HL-60/S4 treated with phorbol 12-myristate 13-acetate at 8.2 ng/mL for 4 days and 3 days (cell line): ENCODE data around the gene DIP2B.
"Not testable (repeated sequence)": the region's sequence is repeated elsewhere in the genome, so short reads cannot be mapped to it uniquely, and the experiment has no call there.

Source experiments
- in situ Hi-C: fragments of 300-500 bp; cut with MboI; formaldehyde crosslinking; loops from 2 replicates; pipeline ENCODE4 v1.15.0; 2022; ENCODE audit warnings: low sequenced_read_pairs

The DIP2B gene

GRCh38 chr12:50662116-50662510 lies 157.3 kb downstream of the DIP2B start:
- in situ Hi-C loops, result no loop called here

- in situ Hi-C loops, result no loop called here
Observed at GRCh38 chr12:50665170-50665569, 160.4 kb downstream of the DIP2B start.

- in situ Hi-C loops, result no loop called here
Observed at GRCh38 chr12:50665609-50666008, 160.8 kb downstream of the DIP2B start.

DNA sequence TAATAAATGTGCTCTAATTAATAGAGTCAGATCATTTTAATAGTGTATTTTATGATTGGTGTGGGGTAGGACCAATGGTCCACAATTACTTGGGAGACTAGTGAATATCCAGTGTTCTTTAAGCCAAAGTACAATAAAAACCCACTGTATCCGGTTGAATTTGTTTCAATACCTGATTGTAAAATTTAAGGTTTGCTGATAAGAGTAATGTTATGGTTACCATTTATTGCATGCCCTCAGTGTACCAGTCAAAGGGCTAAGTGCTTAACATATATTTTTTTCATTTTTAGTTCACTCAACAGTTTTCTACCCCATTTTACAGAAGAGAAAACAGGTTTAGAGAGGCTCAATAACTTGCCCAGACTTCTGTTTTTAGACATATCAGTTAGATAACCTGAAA lies 161.2 kb downstream of the DIP2B start:
- in situ Hi-C loops, result no loop called here

DNA sequence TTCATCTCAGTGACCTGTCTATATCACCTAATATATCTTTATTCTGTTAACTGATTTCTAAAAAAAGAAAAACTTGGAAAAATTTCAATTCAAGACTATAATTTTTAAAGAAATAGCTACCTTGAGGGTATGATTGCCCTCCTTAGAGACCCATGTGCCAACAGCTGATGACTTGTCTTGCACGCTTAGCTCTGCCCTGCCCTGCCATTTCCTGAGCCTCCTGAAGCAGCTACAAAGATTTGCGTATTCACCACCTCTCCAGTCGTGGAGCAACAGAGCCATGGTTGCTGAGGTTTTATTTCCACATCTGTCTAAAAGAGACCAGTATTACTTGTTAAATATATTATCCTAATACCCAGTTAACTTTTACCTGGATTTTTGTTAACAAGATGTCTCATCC lies 167.4 kb downstream of the DIP2B start:
- in situ Hi-C loops, result no loop called here

DNA sequence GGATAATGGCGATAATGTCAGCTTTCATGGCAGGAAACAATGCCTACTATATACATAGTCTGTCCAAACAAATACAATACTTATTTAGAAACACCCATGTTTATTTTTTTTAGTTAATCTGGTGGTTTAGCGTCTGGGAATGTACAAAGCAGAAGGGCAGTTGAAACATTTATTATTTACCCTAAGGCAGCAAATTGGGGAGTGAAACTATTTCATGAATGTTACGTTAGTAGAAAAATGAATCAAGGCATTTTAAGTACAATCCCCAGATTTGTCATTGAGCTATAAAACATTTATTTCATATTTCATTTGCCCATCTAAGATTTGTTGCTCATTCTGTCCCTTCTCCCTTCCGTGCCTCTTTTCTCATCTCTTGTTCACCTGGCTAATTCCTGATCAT lies 172.0 kb downstream of the DIP2B start:
- in situ Hi-C loops, result no loop called here

GRCh38 chr12:50677858-50678257 lies 173.1 kb downstream of the DIP2B start:
- in situ Hi-C loops, result no loop called here

- in situ Hi-C loops, result no loop called here
Observed at GRCh38 chr12:50678650-50679365, 174.0 kb downstream of the DIP2B start.

DNA sequence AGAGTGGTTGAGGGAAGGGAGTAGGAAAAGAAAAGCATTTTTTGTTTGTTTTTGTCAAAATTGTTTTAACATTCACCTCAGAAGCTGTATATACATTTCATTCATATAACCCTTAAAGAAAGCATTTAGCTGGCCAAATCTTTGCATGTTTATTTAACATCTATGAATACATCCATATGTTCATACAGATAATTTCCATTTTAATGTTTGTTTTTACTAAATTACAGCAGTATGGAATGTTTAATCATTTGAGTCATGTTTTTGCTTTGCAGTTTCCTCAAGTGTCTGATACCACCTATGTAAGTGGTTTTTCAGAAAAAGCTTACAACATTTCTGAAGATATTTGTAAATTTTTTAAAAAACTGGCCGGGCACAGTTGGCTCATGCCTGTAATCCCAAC lies 174.8 kb downstream of the DIP2B start:
- in situ Hi-C loops, result no loop called here

DNA sequence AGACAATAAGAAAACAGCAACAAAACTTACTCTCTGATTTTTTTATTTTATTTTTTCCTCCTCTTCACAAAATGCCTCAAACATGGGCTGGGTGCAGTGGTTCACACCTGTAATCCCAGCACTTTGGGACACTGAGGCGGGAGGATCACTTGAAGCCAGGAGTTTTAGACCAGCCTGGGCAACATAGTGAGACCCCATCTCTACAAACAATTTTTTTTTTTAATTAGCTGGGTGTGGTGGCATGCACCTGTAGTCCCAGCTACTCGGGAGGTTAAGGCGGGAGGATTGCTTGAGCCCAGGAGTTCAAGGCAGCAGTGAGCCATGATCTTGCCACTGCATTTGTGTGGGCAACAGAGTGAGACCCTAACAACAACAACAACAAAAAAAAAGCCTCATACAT lies 176.3 kb downstream of the DIP2B start:
- in situ Hi-C loops, result not testable (repeated sequence)

- in situ Hi-C loops, result no loop called here
Observed at GRCh38 chr12:50685641-50686040, 180.9 kb downstream of the DIP2B start.

DNA sequence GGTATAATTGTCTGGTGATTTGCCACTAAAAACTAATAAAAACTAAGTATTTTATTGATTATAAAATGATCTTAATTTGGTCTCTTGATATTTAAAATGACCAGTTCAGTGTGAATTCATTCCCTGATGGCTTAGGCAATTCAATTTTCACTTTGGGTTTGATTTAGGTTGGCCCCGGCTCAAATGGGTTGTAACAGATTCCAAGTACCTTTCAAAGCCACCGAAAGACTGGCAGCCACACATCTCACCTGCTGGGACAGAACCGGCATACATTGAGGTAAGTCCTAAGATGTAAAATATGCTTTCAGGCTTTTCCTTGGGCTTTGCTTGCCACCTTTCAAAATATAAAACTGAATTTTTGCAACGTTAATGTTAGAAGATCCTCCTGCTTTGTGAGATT lies 181.6 kb downstream of the DIP2B start:
- in situ Hi-C loops, result no loop called here

- in situ Hi-C loops, result no loop called here
Observed at GRCh38 chr12:50686976-50687375, 182.2 kb downstream of the DIP2B start.

GRCh38 chr12:50689437-50689836 lies 184.7 kb downstream of the DIP2B start:
- in situ Hi-C loops, result no loop called here

- in situ Hi-C loops, result no loop called here
Observed at GRCh38 chr12:50690925-50691324, 186.1 kb downstream of the DIP2B start.

DNA sequence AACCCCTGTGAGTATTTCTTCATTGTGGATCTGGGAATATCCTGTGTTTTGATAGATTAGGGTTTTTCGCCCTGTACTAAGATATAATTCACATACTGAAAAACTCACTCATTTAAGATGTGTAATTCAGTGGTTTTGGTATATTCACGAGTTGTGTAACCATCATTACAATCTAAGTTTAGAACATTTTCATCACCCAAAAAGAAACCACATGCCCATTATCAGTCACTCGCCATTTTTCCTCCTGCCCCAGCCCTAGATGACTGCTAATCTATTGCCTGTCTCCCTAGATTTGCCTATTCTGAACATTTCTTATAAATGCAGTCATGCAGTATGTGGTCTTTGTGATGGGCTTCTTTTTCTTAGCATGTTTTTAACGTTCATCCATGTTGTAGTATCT lies 191.2 kb downstream of the DIP2B start:
- in situ Hi-C loops, result no loop called here

DNA sequence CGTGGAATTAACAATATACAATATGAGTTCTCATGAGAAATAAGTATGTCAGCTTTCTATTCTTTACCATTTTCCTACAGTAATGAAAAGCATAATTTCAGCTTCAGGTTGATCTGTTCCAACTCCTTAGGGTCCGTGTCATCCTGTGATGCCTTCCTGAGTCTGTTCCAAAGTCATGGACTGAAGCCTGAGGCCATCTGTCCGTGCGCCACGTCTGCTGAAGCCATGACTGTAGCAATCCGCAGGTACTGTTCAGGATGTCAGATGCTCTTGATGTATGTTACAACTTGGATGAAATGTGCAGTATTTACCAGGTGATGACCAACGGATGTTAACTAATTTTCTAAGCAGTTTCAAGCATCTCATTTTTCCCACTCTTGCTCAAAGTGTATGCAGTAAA lies 192.1 kb downstream of the DIP2B start:
- in situ Hi-C loops, result no loop called here

- in situ Hi-C loops, result no loop called here
Observed at GRCh38 chr12:50699154-50699553, 194.4 kb downstream of the DIP2B start.

- in situ Hi-C loops, result no loop called here
Observed at GRCh38 chr12:50699940-50700339, 195.2 kb downstream of the DIP2B start.

DNA sequence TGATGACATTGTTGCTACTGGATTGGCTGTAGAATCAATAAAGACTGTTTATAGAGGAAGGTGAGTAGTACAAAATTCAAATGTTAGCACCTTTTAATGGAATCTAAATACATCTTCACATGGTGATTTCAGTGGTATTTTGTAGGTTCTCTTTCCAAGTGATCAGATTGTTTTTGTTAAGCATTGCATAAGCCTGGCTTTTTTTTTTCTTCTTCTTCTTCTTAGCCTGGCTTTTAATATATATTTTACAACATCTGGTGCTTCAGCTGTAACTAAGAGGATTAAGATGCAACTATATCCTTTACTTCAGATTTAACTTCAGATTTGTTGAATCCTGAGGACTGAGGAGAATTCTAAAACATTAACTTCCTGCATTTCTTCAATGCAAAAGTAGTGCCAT lies 201.8 kb downstream of the DIP2B start:
- in situ Hi-C loops, result no loop called here

DNA sequence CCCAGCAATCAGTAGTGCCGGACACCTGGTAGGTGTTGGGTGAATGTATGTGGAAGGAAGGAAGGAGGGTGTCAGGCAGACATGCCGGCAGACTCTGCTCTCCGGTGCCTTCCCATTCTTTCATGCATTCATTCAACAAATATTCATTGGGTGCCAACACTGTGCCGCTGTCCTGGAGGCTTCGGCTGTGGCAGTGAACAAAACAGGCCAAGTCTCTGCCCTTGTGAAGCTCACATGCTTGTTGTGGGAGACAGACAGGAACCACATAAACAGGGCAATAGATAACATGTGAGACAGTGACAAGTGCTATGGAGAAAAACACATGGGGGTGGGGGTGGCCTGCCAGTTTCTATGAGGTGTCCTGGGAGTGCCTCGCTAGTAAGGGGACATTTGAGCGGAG lies 202.6 kb downstream of the DIP2B start:
- in situ Hi-C loops, result no loop called here

GRCh38 chr12:50708631-50709030 lies 203.8 kb downstream of the DIP2B start:
- in situ Hi-C loops, result no loop called here

DNA sequence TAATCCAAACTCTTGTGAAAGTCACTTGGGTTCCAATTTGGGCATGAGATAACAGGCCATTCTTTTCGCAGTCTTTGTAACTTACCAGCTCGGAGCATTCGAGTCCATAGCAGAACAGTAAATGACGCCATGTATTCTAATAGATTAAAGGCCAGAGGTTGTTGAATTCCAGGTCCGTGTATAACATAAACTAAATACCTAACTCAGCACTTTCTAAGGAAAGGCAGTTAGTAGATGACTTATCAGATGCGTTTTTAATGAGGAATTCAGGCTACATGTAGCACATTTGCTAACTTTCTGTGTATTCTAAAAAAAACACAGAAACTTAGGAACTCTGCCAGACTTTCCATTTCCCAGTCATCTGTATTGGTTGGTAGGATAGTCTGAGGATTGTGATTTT lies 206.3 kb downstream of the DIP2B start:
- in situ Hi-C loops, result no loop called here
